ENCODE data around the gene CCT7.

Gene CCT7

GRCh38 chr2:73254343-73255006 lies 20.4 kb downstream of the CCT7 start:
- TF ChIP-seq CTCF (conservative IDR thresholded peaks at IDR 0.05; ENCODE audit: low read depth, low read length): no peak
- H3K4me3 ChIP-seq (ENCODE audit: low read length): no peak overlapping the region
- no peak for DNase-seq (ENCODE audit: low read depth)

DNA sequence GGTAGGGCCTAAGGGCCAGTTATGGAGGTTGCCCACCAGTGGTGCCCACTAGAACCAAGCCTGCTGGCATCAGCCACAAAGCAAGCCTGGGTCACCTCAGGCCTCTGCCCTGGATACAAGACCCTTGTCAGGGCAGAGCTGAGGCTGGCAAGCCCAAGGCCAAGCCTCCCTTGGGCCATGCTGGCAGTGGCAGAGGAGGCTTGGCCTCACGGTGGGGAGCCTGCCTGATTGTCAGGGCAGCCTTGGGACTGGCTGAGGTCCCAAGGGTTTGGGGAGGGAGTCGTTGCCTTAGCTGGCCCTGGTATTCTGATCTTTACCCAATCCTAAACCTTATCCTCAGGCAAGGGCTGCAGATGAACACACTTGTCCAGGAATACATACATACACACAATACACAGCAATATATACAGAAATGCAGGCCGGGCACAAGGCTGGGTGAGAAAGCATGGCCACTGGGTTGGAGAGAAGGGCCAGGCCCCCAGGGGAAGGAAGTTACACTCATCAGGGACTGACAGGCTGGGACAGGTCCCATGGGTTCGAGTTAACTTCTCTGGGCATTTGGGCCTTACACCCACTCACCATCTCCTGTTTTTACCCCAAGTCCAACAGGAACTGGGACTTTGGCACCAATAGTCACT lies 21.0 kb downstream of the CCT7 start:
- DNase-seq (ENCODE audit: low read depth): no peak
- TF ChIP-seq CTCF (conservative IDR thresholded peaks at IDR 0.05; ENCODE audit: low read depth, low read length): no peak
- H3K4me3 ChIP-seq (ENCODE audit: low read length): no peak overlapping the region

DNA sequence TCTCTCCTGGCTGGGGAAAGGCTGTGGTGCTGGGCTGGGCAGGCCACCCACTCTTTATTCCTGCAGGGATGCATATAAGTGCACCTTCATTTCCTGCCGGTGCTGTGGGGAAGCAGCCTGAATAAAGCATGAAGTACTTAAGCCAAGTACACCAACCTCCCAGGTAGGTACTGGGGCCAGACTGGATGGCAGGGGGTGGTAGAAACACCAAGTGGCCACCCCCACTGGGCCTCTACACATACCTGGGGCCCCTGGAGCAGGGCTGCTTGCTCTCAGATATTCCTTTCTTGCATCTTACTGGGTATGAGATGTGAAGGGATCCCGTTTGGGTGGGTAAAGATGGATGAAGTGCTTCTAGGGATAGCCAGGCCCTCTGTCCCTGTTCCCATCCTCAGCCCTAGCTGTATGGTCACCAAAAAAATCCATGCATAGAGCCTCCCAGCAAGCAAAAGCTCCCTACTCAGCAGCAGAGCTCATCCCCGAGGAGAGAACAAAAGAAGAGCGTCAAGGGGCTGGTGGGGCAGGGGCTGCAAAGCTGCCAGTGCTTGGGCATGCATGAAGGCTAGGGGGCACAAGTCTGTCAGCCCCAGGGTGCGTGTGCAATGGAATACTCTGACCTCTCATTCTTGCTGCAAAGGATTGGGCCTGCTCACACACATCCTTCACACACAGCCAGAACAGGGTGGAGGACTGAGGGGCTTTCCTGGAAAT lies 22.0 kb downstream of the CCT7 start:
- no peak for DNase-seq (ENCODE audit: low read depth)
- no peak overlapping the region for H3K4me3 ChIP-seq (ENCODE audit: low read length)
- TF ChIP-seq CTCF (conservative IDR thresholded peaks at IDR 0.05; ENCODE audit: low read depth, low read length): no peak

DNA sequence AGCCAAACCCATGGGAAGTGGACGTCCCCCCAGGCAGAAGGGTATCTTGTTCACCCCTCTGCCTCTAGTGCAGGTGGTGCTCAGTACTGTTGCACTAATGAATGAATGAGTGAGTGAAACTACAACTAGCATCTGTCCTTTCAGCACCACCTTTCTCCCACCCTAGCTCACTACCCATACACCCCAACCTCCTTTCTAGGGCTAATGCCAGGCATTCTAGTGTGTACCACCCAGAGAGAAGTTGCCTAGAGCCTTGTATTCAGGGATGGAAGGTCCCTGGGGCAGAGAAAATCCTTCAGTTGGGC lies 22.5 kb downstream of the CCT7 start:
- no peak for TF ChIP-seq CTCF (conservative IDR thresholded peaks at IDR 0.05; ENCODE audit: low read depth, low read length)
- no peak for DNase-seq (ENCODE audit: low read depth)
- no peak overlapping the region for H3K4me3 ChIP-seq (ENCODE audit: low read length)

GRCh38 chr2:73257021-73257420 lies 22.9 kb downstream of the CCT7 start:
- no peak overlapping the region for H3K4me3 ChIP-seq (ENCODE audit: low read length)
- DNase-seq (ENCODE audit: low read depth): no peak
- no peak for TF ChIP-seq CTCF (conservative IDR thresholded peaks at IDR 0.05; ENCODE audit: low read depth, low read length)

- no peak for DNase-seq (ENCODE audit: low read depth)
- no peak for TF ChIP-seq CTCF (conservative IDR thresholded peaks at IDR 0.05; ENCODE audit: low read depth, low read length)
- no peak overlapping the region for H3K4me3 ChIP-seq (ENCODE audit: low read length)
These were observed 23.5 kb downstream of the CCT7 start for GRCh38 chr2:73257425-73258125.
